ENCODE data around the gene CHD1. TPM values are rescaled to one million over a fixed set of nuclear protein-coding genes. Genes with fewer than 3 reads are reported as not detected.

The CHD1 gene
- total RNA-seq, 4 donors from 2014 or later, result 25.8 to 69.3 (median 34.5) TPM

DNA sequence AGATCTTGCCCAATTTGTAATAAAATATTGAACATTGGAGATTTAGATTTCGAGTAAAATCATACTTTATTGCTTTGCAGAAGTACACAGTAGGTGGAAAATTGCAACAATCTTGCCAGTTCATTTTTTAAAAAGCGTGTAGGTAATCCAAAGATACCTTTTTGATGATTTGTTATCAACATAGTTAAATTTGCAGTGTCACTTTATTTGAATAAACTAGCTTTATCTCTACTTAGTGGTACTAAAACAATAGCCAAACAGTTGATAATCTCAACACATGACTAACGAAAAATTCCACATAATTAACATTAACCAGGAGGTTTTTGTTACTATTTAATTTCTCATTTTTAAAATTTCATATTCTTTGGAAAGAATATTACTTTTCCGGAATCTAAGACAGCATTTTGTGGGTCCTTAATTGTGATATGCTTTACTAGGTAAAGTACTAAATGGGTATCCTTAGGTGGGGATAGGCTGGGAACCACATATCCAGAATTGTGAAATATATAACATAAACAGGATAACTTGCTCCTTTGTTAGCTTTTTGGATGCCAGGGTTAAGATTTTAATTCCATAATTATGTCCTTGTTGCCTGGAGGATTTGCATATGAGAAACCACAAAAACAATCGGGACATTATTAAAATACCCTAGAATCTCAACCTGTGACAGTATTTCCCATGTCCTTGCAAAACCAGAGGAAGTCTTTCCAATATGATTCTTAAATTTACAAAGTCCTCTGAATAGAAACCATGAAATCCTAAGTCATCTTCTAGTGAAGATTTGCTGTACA lies 2.4 kb upstream of the CHD1 start:
- WGBS, result 80% methylated on average over 5 of the region's 5 CpGs
- Histone ChIP-seq H3K4me3 (peak overlapping the region in 1 of 4 donors; percentile 91), H3K9me3 (no peaks in the 10 kb centered on the region), H3K27me3 (no peaks in the 10 kb centered on the region), H3K27ac (replicated peaks in 1 of 4) (peak overlapping the region in 2 of 4 donors; percentile 11 to 100), H3K36me3 (peaks cover 0 to under 1% (median 0%) of the 10 kb centered on the region in 4 donors), H3K4me1 (peaks cover 48 to 67% (median 58%) of the 10 kb centered on the region in 4 donors)
- DNase-seq (ENCODE audit: extremely low spot score), result no peak
- intact Hi-C loops (cut with DNase I), result no loop called here
- TF ChIP-seq, protein P1, sequence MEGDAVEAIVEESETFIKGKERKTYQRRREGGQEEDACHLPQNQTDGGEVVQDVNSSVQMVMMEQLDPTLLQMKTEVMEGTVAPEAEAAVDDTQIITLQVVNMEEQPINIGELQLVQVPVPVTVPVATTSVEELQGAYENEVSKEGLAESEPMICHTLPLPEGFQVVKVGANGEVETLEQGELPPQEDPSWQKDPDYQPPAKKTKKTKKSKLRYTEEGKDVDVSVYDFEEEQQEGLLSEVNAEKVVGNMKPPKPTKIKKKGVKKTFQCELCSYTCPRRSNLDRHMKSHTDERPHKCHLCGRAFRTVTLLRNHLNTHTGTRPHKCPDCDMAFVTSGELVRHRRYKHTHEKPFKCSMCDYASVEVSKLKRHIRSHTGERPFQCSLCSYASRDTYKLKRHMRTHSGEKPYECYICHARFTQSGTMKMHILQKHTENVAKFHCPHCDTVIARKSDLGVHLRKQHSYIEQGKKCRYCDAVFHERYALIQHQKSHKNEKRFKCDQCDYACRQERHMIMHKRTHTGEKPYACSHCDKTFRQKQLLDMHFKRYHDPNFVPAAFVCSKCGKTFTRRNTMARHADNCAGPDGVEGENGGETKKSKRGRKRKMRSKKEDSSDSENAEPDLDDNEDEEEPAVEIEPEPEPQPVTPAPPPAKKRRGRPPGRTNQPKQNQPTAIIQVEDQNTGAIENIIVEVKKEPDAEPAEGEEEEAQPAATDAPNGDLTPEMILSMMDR (IDR thresholded peaks at IDR 0.05), result no peak
- TF ChIP-seq POLR2AphosphoS5 (IDR thresholded peaks at IDR 0.05), result no peak
- TF ChIP-seq EP300 (IDR thresholded peaks at IDR 0.05), result no peak
- no peak for TF ChIP-seq POLR2A (IDR thresholded peaks at IDR 0.05; ENCODE audit: low read depth)

DNA sequence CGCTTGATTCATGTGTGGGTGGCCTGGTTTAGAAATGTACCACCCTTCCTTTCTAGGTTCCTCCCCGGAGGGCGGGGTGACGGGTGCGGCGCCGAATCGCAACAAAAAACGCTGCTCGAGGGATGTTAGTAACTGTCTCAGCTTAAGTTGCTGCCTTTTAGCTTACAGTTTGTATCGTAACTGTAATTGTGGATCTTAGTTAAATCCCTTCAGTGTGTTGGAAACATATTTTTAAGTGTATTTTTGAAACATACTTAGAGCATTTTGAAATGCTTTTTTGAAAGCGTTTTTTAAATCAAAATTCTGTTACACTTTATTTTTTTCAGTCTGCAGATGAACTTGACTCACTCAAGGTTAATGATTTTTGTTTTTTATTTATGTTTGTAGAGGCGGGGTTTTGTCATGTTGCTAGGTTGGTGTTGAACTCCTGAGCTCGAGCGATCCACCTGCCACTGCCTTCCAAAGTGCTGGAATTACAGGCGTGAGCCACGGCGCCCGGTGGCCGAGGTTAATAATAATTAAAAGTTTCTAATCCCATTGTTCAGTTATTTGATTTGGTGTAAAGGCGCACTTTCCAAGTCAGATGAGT lies 997 bp upstream of the CHD1 start:
- peaks cover 0 to 13% (median 5%) of the 10 kb centered on the region in 4 donors for H3K36me3 ChIP-seq
- 8% methylated on average over 21 of the region's 21 CpGs for WGBS
- no peaks in the 10 kb centered on the region for H3K27me3 ChIP-seq
- intact Hi-C loops (cut with DNase I), result loop anchor here (10.0 kb wide), 1 partner anchor 155 kb away; the partner anchor contains the start of gene RGMB
- peak overlapping the region; percentile 94 to 100 (median 100) for H3K27ac ChIP-seq (replicated peaks in 1 of 4)
- no peaks in the 10 kb centered on the region for H3K9me3 ChIP-seq
- no peak for DNase-seq (ENCODE audit: extremely low spot score)
- H3K4me1 ChIP-seq, result peaks cover 39 to 69% (median 62%) of the 10 kb centered on the region in 4 donors
- H3K4me3 ChIP-seq, result peak overlapping the region; percentile 84 to 94 (median 89)
- TF ChIP-seq POLR2AphosphoS5 (IDR thresholded peaks at IDR 0.05) (no peak), EP300 (IDR thresholded peaks at IDR 0.05) (no peak)
- TF ChIP-seq, protein P1 (IDR thresholded peaks at IDR 0.05), result no peak

DNA sequence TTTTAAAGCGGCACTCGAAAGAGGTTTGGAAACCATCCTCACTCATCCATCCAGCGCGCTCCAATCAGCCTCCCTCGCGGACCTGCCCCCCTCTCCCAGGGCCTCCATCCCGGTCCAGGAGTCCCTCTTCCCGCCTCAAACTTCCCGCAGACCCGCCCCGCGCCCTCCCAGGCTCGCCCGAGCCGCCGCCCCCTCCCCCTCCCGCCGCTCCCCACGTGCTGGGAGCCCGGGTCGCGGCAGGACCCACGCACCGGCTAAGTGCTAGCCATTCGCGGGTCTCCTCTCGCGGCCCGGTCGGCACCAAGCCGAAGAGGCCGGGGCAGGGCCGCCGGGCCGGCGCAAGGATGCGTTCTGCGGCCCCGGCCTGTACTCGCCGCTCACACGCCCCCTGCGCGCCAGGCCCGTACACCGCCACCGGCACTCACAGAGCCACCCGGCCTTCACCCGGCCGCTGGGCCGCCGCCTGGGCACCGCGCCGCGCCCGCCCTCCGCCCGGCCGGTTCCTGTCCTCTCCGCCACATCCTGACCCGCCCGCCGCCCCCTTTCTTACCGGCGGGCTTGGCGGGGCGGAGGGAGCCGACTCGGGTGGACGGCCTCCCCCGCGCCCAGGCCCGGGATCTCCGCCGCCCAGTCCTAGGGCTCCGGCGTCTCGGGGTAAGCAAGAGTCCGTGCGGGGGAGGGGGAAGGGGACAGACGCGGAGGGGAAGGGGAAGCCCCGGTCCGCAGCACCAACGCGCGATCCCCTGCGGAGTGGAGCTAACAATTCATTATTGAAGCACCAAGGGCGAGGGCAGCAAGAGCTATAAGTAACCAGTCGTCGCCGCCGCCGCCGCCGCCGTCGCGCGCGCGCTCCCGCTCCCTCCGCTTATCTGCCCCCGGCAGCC lies 576 bp downstream of the CHD1 start:
- under 1% methylated on average over 21 of the region's 106 CpGs for WGBS

More for the DNA sequence above, 576 bp downstream of the CHD1 start:
- Histone ChIP-seq H3K27ac (replicated peaks in 1 of 4) (peak overlapping the region; percentile 94 to 100 (median 100)), H3K36me3 (peaks cover 12 to 29% (median 19%) of the 10 kb centered on the region in 4 donors), H3K9me3 (no peaks in the 10 kb centered on the region), H3K4me1 (peaks cover 24 to 59% (median 53%) of the 10 kb centered on the region in 4 donors), H3K4me3 (peak overlapping the region; percentile 84 to 94 (median 89)), H3K27me3 (no peaks in the 10 kb centered on the region)
- DNase-seq (ENCODE audit: extremely low spot score), result peak; percentile 94
- intact Hi-C loops (cut with DNase I), result loop anchor here (10.0 kb wide), 1 partner anchor 153 kb away; the partner anchor contains the start of gene RGMB
- no peak for TF ChIP-seq POLR2AphosphoS5 (IDR thresholded peaks at IDR 0.05)
- TF ChIP-seq POLR2A (IDR thresholded peaks at IDR 0.05; ENCODE audit: low read depth), result peak; percentile 61
- TF ChIP-seq, protein P1 (IDR thresholded peaks at IDR 0.05), result no peak
- no peak for TF ChIP-seq EP300 (IDR thresholded peaks at IDR 0.05)

All from esophagus muscularis mucosa (tissue), 4 donors.